ES-I3 (cell line): ENCODE results near the gene SPC24.

ENCODE experiments used
- H3K36me3 ChIP-seq: 2 replicates; pipeline ENCODE4 v1.6.1; 2013; ENCODE audit warnings: mild to moderate bottlenecking, low read length, control low read depth, moderate library complexity; ENCODE audit not compliant: insufficient read depth
- H3K4me1 ChIP-seq: 2 replicates; pipeline ENCODE4 v1.6.1; 2013; ENCODE audit warnings: mild to moderate bottlenecking, control low read depth, low read length; ENCODE audit not compliant: insufficient read depth
- H3K9ac ChIP-seq: 2 replicates; pipeline ENCODE4 v1.6.1; 2013; ENCODE audit warnings: low read depth, mild to moderate bottlenecking, low read length, moderate library complexity
- H3K9me3 ChIP-seq: 2 replicates; pipeline ENCODE4 v1.6.1; 2013; ENCODE audit warnings: mild to moderate bottlenecking, low read length, moderate library complexity; ENCODE audit not compliant: control insufficient read depth, insufficient read depth

SPC24 gene, protein sequence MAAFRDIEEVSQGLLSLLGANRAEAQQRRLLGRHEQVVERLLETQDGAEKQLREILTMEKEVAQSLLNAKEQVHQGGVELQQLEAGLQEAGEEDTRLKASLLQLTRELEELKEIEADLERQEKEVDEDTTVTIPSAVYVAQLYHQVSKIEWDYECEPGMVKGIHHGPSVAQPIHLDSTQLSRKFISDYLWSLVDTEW

DNA sequence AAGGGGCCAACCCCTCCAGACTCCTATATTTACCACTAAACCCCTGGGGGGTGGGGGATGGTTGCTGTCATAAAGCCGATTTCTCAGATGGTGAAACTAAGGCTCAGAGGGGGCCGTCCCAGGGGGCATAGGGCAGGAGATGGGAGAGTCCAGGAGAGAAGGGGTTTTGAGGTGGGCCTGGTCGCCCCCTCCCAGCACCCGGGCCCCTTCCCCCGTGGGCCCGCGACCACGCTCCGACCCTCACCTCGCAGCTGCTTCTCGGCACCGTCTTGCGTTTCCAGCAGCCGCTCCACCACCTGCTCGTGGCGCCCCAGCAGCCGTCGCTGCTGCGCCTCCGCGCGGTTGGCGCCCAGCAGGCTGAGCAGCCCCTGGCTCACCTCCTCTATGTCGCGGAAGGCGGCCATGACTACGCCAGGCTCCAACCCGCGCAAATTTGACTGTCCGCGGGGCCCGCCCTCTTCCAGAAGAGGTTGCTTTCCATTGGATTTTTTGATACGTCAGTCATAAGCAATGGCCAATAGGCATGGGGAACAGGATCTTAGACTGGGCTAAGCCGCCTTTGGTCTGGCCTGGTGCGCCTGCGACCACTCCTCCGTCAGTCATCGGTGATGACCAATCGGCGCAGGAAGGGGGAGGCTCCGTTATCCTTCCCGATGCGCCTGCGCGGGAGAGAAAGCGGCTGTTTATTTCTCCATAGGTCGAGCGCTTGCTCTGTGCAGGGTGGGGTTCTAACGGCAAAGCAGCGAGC, at the start of gene SPC24:
TSS of gene SPC24 (minus strand) at position 410 of the 748 bp plus-strand sequence. CDS start at position 404, 6 bp downstream.
- Histone ChIP-seq H3K4me1 (no peaks in the 10 kb centered on the region; the same call in 1 of the 2 replicates), H3K9me3 (no peaks in the 10 kb centered on the region; the same call in 1 of the 2 replicates)

DNA sequence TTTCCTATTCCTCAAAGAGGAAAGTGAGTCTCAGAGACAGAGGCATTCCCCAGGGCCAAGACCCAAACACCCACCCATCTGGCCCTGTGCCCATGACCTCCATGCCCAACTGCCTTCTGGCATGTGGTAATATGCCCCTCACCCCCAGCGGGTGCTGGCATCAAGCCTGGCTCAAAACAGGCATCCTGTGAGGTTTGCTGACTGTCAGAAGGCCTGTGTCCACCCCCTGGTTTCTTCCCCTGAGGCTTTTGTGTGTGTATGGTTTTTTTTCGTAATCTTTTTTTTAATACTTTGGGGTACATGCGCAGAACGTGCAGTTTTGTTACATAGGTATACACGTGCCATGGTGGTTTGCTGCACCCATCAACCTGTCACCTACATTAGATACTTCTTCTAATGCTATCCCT, 49.4 kb upstream of the SPC24 start:
- Histone ChIP-seq H3K9me3 (no peaks in the 10 kb centered on the region), H3K9ac (no peak overlapping the region), H3K36me3 (no peaks in the 10 kb centered on the region), H3K4me1 (peaks cover 5% of the 10 kb centered on the region)

More for the DNA sequence above, at the start of gene SPC24:
- H3K9ac ChIP-seq = peak within 1 kb of the TSS; percentile 79
- H3K36me3 ChIP-seq = no peaks in the 10 kb centered on the region; the same call in 1 of the 2 replicates

DNA sequence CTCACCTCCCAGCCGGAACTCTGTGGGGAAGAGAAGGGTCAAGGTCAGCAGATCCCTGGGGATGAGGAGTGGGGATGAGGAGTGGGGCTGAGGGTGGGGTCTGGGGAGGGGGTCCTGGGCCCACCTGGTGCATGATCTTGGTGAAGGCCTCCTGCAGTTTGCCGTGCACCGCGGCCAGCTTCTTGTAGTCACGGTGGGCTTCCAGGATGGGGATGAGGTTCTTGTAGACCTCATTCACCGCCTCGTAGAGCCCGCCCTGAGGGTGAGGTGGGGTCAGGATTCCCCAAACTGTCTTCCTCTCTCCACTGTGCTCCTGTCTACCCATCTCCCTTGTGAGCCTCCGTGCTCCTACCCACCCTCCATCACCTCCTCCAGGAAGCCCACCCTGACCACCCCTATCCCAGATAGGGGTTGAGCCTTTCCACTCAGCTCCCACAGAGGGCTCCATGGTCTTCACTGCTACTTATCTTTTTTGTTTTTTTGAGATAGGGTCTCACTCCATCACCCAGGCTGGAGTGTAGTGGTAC, 48.6 kb upstream of the SPC24 start:
- Histone ChIP-seq H3K36me3 (no peaks in the 10 kb centered on the region), H3K4me1 (peaks cover 6% of the 10 kb centered on the region), H3K9me3 (no peaks in the 10 kb centered on the region), H3K9ac (no peak overlapping the region)

DNA sequence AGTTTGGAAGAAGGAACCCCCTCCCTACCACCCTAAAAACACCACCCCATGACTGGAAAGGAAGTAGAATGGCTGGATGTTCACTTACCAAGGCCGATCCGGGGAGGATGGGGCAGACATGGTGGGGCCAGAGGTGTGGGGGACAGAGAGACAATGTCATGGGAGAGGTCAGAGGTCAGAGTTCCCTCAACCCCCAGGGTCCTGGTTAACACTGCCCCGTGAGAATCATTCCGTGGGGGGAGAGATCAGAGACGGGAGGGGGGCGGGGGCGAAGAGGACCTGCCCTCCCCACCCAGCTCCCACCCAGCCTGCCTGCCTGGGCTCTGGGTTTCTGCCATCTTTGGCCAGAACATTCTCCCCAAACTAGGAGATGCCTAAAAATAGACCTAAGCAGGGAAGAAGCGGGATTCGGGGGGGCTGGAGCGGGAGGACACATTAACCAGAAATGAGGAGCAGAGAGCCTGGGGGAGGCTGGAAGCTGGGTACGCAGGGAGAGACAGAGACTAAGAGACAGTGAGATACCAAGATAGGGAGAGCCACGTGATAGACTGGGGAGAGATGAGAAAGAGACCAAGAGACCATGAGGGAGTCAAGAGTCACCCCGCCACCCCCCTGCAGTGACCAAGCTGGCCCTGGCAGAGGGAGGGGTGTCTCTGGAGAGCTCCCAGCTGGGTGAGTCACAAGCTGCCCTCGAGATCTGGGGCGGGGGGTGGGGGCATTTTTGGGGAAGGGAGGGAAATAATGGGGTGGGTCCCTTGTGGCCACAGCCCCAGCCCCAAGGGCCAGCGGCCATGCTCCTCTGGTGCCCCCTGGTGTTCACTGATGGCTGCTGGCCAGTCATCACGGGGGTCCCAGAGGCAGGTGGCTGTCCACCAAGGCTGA, 47.9 kb upstream of the SPC24 start:
- Histone ChIP-seq H3K4me1 (peaks cover 13% of the 10 kb centered on the region), H3K9ac (no peak overlapping the region), H3K9me3 (no peaks in the 10 kb centered on the region), H3K36me3 (no peaks in the 10 kb centered on the region)

DNA sequence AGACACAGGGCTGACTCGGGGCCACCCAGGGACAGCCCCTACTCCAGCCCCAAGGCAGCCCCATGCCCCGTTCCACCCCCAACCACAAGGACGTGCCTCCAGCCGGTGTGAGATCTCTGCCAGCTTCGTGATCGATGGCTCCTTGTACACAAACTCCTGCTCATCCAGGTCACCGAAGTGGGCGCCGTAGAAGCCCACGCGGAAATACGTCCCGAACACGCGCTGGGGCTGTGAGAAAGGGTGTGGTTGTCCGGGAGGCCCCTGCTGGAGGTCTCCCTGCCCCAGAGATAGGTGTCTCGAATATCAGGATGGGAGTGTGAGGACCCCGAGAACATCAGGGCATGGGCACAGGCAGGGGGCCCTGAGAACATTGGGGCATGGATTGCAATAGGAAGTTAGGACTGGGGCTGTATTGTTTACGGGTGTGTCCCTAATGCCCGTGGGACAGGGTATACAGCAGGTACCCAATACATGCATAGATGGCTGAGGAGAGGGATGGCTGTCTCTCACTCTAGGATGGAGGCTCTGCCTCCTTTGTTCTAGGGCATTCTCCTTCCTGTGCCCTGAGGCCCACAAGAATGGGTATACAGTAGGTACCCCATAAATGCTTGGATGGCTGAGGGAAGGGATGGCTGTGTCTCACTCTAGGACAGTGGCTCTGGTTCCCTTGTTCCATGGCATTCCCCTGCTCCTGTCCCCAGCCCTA, 47.1 kb upstream of the SPC24 start:
- Histone ChIP-seq H3K4me1 (peaks cover 16% of the 10 kb centered on the region), H3K9me3 (no peaks in the 10 kb centered on the region), H3K36me3 (no peaks in the 10 kb centered on the region), H3K9ac (no peak overlapping the region)

DNA sequence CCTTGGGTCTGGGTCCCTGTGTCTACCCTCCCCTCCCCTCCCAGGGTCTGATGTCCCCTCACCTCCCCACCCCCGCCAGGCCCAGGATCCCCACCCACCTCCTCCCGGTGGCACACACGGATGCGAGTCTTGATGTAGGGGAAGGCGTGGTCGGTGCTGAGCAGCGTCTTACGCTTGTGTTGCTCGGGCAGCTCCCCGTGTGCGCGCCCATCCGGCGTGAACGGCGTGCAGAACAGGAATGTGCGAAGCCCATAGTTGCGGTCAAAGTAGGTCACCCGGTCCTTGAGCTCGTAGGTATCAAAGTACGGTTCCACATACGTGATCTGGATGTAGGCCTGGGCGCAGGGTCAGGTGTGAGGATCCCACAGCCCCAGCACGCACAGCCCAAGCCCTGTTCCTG, 46.2 kb upstream of the SPC24 start:
- H3K4me1 ChIP-seq = peaks cover 16% of the 10 kb centered on the region
- no peak overlapping the region for H3K9ac ChIP-seq
- H3K9me3 ChIP-seq = no peaks in the 10 kb centered on the region
- no peaks in the 10 kb centered on the region for H3K36me3 ChIP-seq

DNA sequence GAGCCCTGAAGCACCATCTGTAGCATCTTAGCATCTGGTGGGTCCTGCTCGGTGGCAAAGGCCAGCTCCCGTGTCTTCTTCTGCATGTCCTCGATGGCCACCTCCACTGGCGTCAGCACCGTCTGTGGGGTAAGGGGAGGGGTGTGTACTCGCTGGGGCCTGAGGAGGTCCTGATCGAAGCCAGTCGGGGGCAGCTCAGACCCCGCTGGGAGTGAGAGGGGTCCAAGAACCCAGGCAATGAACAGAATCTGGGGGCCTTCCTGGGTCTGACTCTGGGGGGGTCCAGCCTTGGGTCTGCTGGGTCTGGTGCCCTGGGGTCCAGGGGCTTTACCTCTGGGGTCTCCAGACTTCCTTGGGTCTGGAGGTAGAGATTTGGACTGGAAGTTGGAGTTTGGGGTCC, 45.3 kb upstream of the SPC24 start:
- Histone ChIP-seq H3K9ac (no peak overlapping the region), H3K36me3 (no peaks in the 10 kb centered on the region), H3K4me1 (peaks cover 16% of the 10 kb centered on the region), H3K9me3 (no peaks in the 10 kb centered on the region)

DNA sequence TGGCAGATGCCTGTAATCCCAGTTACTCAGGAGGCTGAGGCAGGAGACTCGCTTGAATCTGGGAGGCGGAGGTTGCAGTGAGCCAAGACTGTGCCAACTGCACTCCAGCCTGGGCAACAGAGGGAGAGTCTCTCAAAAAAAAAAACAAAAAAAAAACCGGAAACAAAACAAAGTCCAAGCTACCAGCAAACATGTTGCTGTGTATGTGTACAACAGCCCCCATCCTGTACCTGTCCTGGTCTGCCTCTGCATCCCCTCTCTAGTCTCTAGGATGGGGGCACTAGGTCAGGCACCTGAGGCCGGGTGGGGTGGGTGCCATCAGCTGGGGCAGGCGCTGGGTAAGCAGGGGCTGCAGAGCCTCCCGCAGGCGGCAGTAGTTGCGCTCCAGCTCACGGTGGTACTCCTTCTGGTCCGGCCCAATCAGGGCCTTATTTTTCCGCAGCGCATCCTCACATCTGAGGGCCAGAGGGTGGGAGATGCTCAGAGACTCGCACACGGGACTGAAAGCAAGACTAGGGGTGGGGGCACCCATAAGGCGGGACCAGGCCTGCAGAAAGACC, 44.5 kb upstream of the SPC24 start:
- H3K36me3 ChIP-seq = no peaks in the 10 kb centered on the region
- peaks cover 21% of the 10 kb centered on the region for H3K4me1 ChIP-seq
- no peak overlapping the region for H3K9ac ChIP-seq
- no peaks in the 10 kb centered on the region for H3K9me3 ChIP-seq

DNA sequence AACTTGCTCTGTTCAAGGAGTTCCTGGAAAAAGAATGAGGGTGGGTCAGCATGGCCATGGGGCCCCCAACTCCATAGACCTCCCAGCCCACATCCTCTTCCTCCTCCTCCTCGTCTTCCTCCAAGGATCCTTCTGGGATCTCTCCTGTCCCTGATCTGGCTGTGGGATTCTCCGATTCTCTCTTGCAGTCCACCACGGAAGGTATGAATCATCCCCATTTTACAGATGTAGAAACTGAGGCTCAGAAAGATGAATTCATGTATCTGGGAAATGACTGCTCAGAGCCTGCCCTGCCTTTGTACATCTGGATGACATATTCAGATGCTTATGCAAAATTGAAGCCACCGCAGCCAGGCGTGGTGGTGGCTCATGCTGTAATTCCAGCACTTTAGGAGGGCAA, 43.9 kb upstream of the SPC24 start:
- Histone ChIP-seq H3K36me3 (no peaks in the 10 kb centered on the region), H3K9me3 (no peaks in the 10 kb centered on the region), H3K9ac (no peak overlapping the region), H3K4me1 (peaks cover 21% of the 10 kb centered on the region)

DNA sequence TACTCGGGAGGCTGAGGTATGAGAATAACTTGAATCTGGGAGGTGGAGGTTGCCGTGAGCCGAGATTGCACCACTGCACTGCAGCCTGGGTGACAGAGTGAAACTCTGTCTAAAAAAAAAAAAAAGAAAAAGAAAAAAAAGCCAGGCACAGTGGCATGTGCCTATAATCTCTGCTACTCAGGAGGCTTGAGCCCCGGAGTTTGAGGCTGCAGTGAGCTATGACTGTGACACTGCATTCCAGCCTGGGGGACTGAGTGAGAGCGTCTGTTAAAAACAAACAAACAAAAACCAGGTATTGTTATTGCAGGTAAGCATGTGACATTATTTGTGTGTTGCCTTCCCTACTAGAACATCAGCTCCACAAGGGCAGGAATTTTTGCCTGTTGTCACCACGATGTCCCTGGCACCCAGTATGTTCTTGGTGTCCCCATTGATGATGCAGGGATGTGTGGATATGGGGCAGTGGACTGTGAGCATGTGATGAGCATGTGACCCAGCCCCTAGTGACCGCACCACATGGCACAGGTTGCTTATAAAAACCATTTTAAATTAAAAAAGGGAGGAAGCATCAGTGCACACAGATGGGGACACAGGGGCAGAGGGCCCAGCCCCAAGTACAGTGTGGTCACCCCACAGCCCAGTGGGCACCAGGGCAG, 43.3 kb upstream of the SPC24 start:
- no peak overlapping the region for H3K9ac ChIP-seq
- peaks cover 21% of the 10 kb centered on the region for H3K4me1 ChIP-seq
- no peaks in the 10 kb centered on the region for H3K9me3 ChIP-seq

DNA sequence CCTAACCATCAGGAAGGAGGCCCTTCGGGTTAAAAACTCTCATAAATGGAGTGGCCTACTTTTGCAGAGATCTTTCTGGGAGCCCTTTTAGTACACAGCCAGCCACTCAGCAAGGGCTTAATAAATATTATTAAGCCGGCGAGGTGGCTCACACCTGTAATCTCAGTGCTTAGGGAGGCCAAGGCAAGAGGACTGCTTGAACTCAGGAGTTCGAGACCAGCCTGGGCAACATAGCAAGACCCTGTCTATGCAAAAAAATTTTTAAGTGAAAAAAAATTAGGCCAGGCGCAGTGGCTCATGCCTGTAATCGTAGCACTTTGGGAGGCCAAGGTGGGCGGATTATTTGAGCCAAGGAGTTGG, 42.6 kb upstream of the SPC24 start:
- no peaks in the 10 kb centered on the region for H3K36me3 ChIP-seq
- peak overlapping the region; percentile 16; the same call in 1 of the 2 replicates for H3K9ac ChIP-seq
- no peaks in the 10 kb centered on the region for H3K9me3 ChIP-seq
- peaks cover 16% of the 10 kb centered on the region for H3K4me1 ChIP-seq

More for the DNA sequence above, 43.3 kb upstream of the SPC24 start:
- no peaks in the 10 kb centered on the region for H3K36me3 ChIP-seq

DNA sequence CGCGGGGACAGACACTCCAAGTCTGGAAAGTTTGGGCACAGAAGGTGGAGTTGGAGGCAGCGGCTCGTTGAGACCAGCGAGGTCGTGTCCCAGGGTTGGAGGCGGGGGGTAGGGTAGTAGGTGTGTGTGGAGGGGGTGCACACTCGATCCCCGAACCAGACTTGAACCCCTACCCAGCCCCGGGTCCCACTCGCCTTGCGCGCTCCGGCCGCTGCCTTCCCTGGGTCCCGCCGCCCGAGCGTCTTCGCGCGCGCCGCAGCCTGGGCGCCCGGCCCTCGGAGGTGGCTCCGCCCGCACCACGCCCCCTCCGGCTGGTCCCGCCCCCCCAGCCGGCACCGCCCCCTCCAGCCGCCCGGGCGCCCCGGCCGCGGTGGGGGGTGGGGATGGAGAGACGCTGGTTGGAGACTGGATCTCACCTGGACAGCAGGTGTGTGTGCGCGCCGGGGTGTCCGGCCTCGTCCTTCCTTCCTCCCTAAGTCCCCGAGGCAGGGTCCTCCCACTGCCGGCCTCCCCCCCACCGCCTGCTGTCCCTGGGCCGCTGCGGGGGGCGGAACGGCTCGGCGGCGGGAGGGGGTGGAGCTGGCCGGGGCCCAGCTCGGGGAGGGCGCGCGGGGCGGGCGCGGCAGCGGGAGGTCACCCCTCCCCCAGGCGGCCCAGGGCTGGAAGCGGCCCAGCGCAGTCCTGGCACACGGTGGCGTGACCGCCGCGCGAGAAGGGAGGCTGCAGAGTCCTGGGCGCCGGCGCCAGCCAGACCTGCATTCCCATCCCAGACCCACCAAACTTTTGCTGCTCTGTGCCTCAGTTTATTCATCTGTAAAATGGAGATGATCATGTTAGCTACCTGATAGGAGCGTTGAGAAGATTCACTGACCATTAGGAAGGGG, 42.0 kb upstream of the SPC24 start, which contains the start of gene KANK2:
TSS of gene KANK2 (minus strand) at position 255 of the 884 bp plus-strand sequence. CDS start 3,034 bp downstream, outside the sequence.
- Histone ChIP-seq H3K36me3 (no peaks in the 10 kb centered on the region), H3K4me1 (peaks cover 16% of the 10 kb centered on the region; the same call in 1 of the 2 replicates), H3K9me3 (no peaks in the 10 kb centered on the region), H3K9ac (peak within 1 kb of the TSS; percentile 67)
